HEK293 (cell line): ENCODE measurements around the gene KCNK15.
A peak's percentile ranks its signal among the peaks of the same experiment; 100 is the strongest.

Experiments
- BCL11B ChIP-seq: fragments of 450-650 bp; formaldehyde crosslinking; IDR thresholded peaks from 2 replicates; pipeline ENCODE4 v1.5.1; 2016; ENCODE audit warnings: low read depth, missing biosample characterization, missing genetic modification characterization
- EGR2 ChIP-seq: fragments of 450-650 bp; formaldehyde crosslinking; IDR thresholded peaks from 2 replicates; pipeline ENCODE4 v1.5.1; 2016; ENCODE audit warnings: low read depth, missing biosample characterization, missing genetic modification characterization
- FEZF1 ChIP-seq: fragments of 450-650 bp; formaldehyde crosslinking; IDR thresholded peaks from 2 replicates; pipeline ENCODE4 v1.5.1; 2016; ENCODE audit warnings: missing biosample characterization, missing genetic modification characterization
- GLI2 ChIP-seq: fragments of 450-650 bp; formaldehyde crosslinking; IDR thresholded peaks from 2 replicates; pipeline ENCODE4; 2017; ENCODE audit warnings: missing biosample characterization, missing genetic modification characterization, low read depth, borderline replicate concordance
- MEIS1 ChIP-seq: sonication (generic); formaldehyde crosslinking; IDR thresholded peaks from 2 replicates; pipeline ENCODE4 v1.8.1; 2022; ENCODE audit warnings: missing genetic modification reagents, mild to moderate bottlenecking, borderline replicate concordance
- SETDB1 ChIP-seq: IDR thresholded peaks from one replicate; pipeline ENCODE4 v1.6.1; 2017; ENCODE audit warnings: mild to moderate bottlenecking, low read length, moderate library complexity, mixed read lengths; ENCODE audit not compliant: insufficient read length
- TSHZ1 ChIP-seq: fragments of 450-650 bp; formaldehyde crosslinking; IDR thresholded peaks from 2 replicates; pipeline ENCODE4 v1.5.1; 2016; ENCODE audit warnings: missing biosample characterization, missing genetic modification characterization, borderline replicate concordance
- ZBTB26 ChIP-seq: fragments of 450-650 bp; formaldehyde crosslinking; optimal IDR thresholded peaks from 2 replicates; pipeline ENCODE3; 2016; ENCODE audit warnings: missing biosample characterization, mild to moderate bottlenecking, missing genetic modification characterization
- ZBTB49 ChIP-seq: fragments of 450-650 bp; formaldehyde crosslinking; IDR thresholded peaks from 2 replicates; pipeline ENCODE4 v1.5.1; 2016; ENCODE audit warnings: missing biosample characterization, missing genetic modification characterization, low read depth
- ZEB2 ChIP-seq: fragments of 450-650 bp; formaldehyde crosslinking; IDR thresholded peaks from 2 replicates; pipeline ENCODE4 v1.5.1; 2016; ENCODE audit warnings: missing biosample characterization, missing genetic modification characterization
- ZFP37 ChIP-seq: fragments of 450-650 bp; formaldehyde crosslinking; IDR thresholded peaks from 2 replicates; pipeline ENCODE4 v1.5.1; 2016; ENCODE audit warnings: missing biosample characterization, missing genetic modification characterization
- ZNF138 ChIP-seq: fragments of 450-650 bp; formaldehyde crosslinking; IDR thresholded peaks from 2 replicates; pipeline ENCODE4 v1.5.1; 2016; ENCODE audit warnings: missing biosample characterization, missing genetic modification characterization, borderline replicate concordance
- ZNF16 ChIP-seq: fragments of 450-650 bp; formaldehyde crosslinking; IDR thresholded peaks from 2 replicates; pipeline ENCODE4 v1.5.1; 2016; ENCODE audit warnings: low read depth, missing biosample characterization, missing genetic modification characterization
- ZNF174 ChIP-seq: fragments of 450-650 bp; formaldehyde crosslinking; IDR thresholded peaks from 2 replicates; pipeline ENCODE4 v1.5.0; 2017; ENCODE audit warnings: missing biosample characterization, mild to moderate bottlenecking, missing genetic modification characterization
- ZNF184 ChIP-seq: fragments of 450-650 bp; IDR thresholded peaks from 2 replicates; pipeline ENCODE4 v1.5.1; 2018; ENCODE audit warnings: missing biosample characterization, mild to moderate bottlenecking, missing genetic modification characterization
- ZNF19 ChIP-seq: fragments of 450-650 bp; formaldehyde crosslinking; IDR thresholded peaks from 2 replicates; pipeline ENCODE4; 2016; ENCODE audit warnings: missing biosample characterization, missing genetic modification characterization, low read depth
- ZNF211 ChIP-seq: fragments of 450-650 bp; formaldehyde crosslinking; IDR thresholded peaks from 2 replicates; pipeline ENCODE4 v1.5.1; 2016; ENCODE audit warnings: low read depth, missing biosample characterization, missing genetic modification characterization
- ZNF239 ChIP-seq: fragments of 450-650 bp; formaldehyde crosslinking; IDR thresholded peaks from 2 replicates; pipeline ENCODE4 v1.5.1; 2016; ENCODE audit warnings: missing biosample characterization, missing genetic modification characterization
- ZNF24 ChIP-seq: fragments of 450-650 bp; formaldehyde crosslinking; IDR thresholded peaks from 2 replicates; pipeline ENCODE4 v1.5.1; 2016; ENCODE audit warnings: missing biosample characterization, missing genetic modification characterization
- ZNF248 ChIP-seq: fragments of 450-650 bp; formaldehyde crosslinking; IDR thresholded peaks from 2 replicates; pipeline ENCODE4 v1.5.1; 2017; ENCODE audit warnings: missing biosample characterization, missing genetic modification characterization
- ZNF266 ChIP-seq: fragments of 450-650 bp; formaldehyde crosslinking; IDR thresholded peaks from 2 replicates; pipeline ENCODE4 v1.5.1; 2016; ENCODE audit warnings: missing biosample characterization, missing genetic modification characterization, low read depth
- ZNF350 ChIP-seq: fragments of 450-650 bp; formaldehyde crosslinking; IDR thresholded peaks from 2 replicates; pipeline ENCODE4 v1.5.0; 2017; ENCODE audit warnings: missing biosample characterization, mild to moderate bottlenecking, missing genetic modification characterization
- ZNF391 ChIP-seq: fragments of 450-650 bp; formaldehyde crosslinking; IDR thresholded peaks from 2 replicates; pipeline ENCODE4 v1.5.1; 2016; ENCODE audit warnings: low read depth, missing biosample characterization, missing genetic modification characterization, borderline replicate concordance
- ZNF510 ChIP-seq: fragments of 450-650 bp; formaldehyde crosslinking; IDR thresholded peaks from 2 replicates; pipeline ENCODE4 v1.5.1; 2018; ENCODE audit warnings: mild to moderate bottlenecking, missing genetic modification characterization, missing biosample characterization; ENCODE audit not compliant: insufficient replicate concordance
- ZNF514 ChIP-seq: fragments of 450-650 bp; formaldehyde crosslinking; IDR thresholded peaks from 2 replicates; pipeline ENCODE4 v1.5.1; 2016; ENCODE audit warnings: missing biosample characterization, missing genetic modification characterization
- ZNF548 ChIP-seq: fragments of 450-650 bp; formaldehyde crosslinking; IDR thresholded peaks from 2 replicates; pipeline ENCODE4 v1.5.1; 2016; ENCODE audit warnings: missing biosample characterization, missing genetic modification characterization
- ZNF571 ChIP-seq: fragments of 450-650 bp; formaldehyde crosslinking; IDR thresholded peaks from 2 replicates; pipeline ENCODE4 v1.5.0; 2017; ENCODE audit warnings: missing biosample characterization, missing genetic modification characterization
- ZNF670 ChIP-seq: fragments of 450-650 bp; formaldehyde crosslinking; IDR thresholded peaks from 2 replicates; pipeline ENCODE4 v1.5.1; 2016; ENCODE audit warnings: missing biosample characterization, missing genetic modification characterization, low read depth
- ZNF707 ChIP-seq: fragments of 450-650 bp; formaldehyde crosslinking; IDR thresholded peaks from 2 replicates; pipeline ENCODE4 v1.5.1; 2016; ENCODE audit warnings: missing biosample characterization, missing genetic modification characterization
- ZNF747 ChIP-seq: fragments of 450-650 bp; formaldehyde crosslinking; IDR thresholded peaks from 2 replicates; pipeline ENCODE4 v1.5.1; 2016; ENCODE audit warnings: missing biosample characterization, missing genetic modification characterization
- ZNF76 ChIP-seq: fragments of 450-650 bp; formaldehyde crosslinking; IDR thresholded peaks from 2 replicates; pipeline ENCODE4; 2016; ENCODE audit warnings: low read depth, missing biosample characterization, missing genetic modification characterization, borderline replicate concordance
- ZNF830 ChIP-seq: fragments of 450-650 bp; IDR thresholded peaks from 2 replicates; pipeline ENCODE4 v1.5.0; 2018; ENCODE audit warnings: missing biosample characterization, missing genetic modification characterization, low read depth, mild to moderate bottlenecking, moderate library complexity
- ZSCAN4 ChIP-seq: fragments of 450-650 bp; formaldehyde crosslinking; IDR thresholded peaks from 2 replicates; pipeline ENCODE4 v1.5.1; 2017; ENCODE audit warnings: missing biosample characterization, missing genetic modification characterization

The KCNK15 gene

GRCh38 chr20:44747166-44748004, 1.7 kb downstream of the KCNK15 start (continued):
- TF ChIP-seq TSHZ1 (tag by site-specific recombination) (no peak), ZNF239 (tag by site-specific recombination) (no peak), ZNF548 (tag by site-specific recombination) (no peak), GLI2 (tag by site-specific recombination) (no peak), ZNF138 (tag by site-specific recombination) (no peak), BCL11B (no peak), ZNF211 (no peak), ZNF830 (tag by site-specific recombination) (no peak), ZFP37 (tag by site-specific recombination) (no peak), ZBTB26 (tag by site-specific recombination) (no peak), ZSCAN4 (no peak), ZNF670 (tag by site-specific recombination) (no peak), ZNF174 (no peak), ZNF76 (tag by site-specific recombination) (peak; percentile 46; the same call in 1 of the 2 replicates), ZNF350 (tag by site-specific recombination) (no peak), ZNF514 (tag by site-specific recombination) (no peak), SETDB1 (no peak), ZNF248 (tag by site-specific recombination) (no peak), ZNF391 (tag by site-specific recombination) (no peak), ZNF184 (no peak), ZEB2 (tag by site-specific recombination) (peak; percentile 69; the same call in 1 of the 2 replicates), ZNF24 (tag by site-specific recombination) (peak; percentile 31; the same call in 1 of the 2 replicates), ZNF19 (no peak), ZNF747 (no peak), EGR2 (tag by site-specific recombination) (no peak), ZNF16 (tag by site-specific recombination) (no peak), ZBTB49 (no peak), ZNF707 (tag by site-specific recombination) (no peak), MEIS1 (no peak), ZNF266 (no peak), ZNF571 (tag by site-specific recombination) (no peak), ZNF510 (tag by site-specific recombination) (no peak), FEZF1 (tag by site-specific recombination) (no peak)
